ENCODE results near the gene TRIM32.
A peak's percentile ranks its signal among the peaks of the same experiment; 100 is the strongest.

TRIM32 gene

GRCh38 chr9:116691607-116692006 lies 4.5 kb downstream of the TRIM32 start:
- Mint-ChIP-seq H3K36me3 (ENCODE audit: low read depth) (peaks cover 10% of the 10 kb centered on the region), H3K9me3 (no peaks in the 10 kb centered on the region), H3K27me3 (ENCODE audit: low read depth) (no peaks in the 10 kb centered on the region), H3K27ac (no peak overlapping the region), H3K4me3 (no peak overlapping the region), H3K4me1 (ENCODE audit: low read depth) (peaks cover 45% of the 10 kb centered on the region)

- Mint-ChIP-seq H3K9me3 (no peaks in the 10 kb centered on the region), H3K4me3 (no peak overlapping the region), H3K27me3 (ENCODE audit: low read depth) (no peaks in the 10 kb centered on the region), H3K27ac (no peak overlapping the region), H3K4me1 (ENCODE audit: low read depth) (peaks cover 40% of the 10 kb centered on the region), H3K36me3 (ENCODE audit: low read depth) (peaks cover 16% of the 10 kb centered on the region)
Measured at GRCh38 chr9:116692616-116693015, 5.5 kb downstream of the TRIM32 start.

- H3K27ac Mint-ChIP-seq: no peak overlapping the region
- peaks cover 19% of the 10 kb centered on the region for H3K36me3 Mint-ChIP-seq (ENCODE audit: low read depth)
- H3K4me3 Mint-ChIP-seq: no peak overlapping the region
- H3K4me1 Mint-ChIP-seq (ENCODE audit: low read depth): peaks cover 33% of the 10 kb centered on the region
- H3K9me3 Mint-ChIP-seq: no peaks in the 10 kb centered on the region
- no peaks in the 10 kb centered on the region for H3K27me3 Mint-ChIP-seq (ENCODE audit: low read depth)
Measured at GRCh38 chr9:116693233-116693731, 6.2 kb downstream of the TRIM32 start.

- H3K27ac Mint-ChIP-seq: no peak overlapping the region
- H3K4me3 Mint-ChIP-seq: no peak overlapping the region
- no peaks in the 10 kb centered on the region for H3K9me3 Mint-ChIP-seq
- peaks cover 20% of the 10 kb centered on the region for H3K4me1 Mint-ChIP-seq (ENCODE audit: low read depth)
- H3K27me3 Mint-ChIP-seq (ENCODE audit: low read depth): no peaks in the 10 kb centered on the region
- H3K36me3 Mint-ChIP-seq (ENCODE audit: low read depth): peaks cover 31% of the 10 kb centered on the region
Measured at GRCh38 chr9:116694785-116695291, 7.7 kb downstream of the TRIM32 start.

GRCh38 chr9:116695438-116695837 lies 8.3 kb downstream of the TRIM32 start:
- Mint-ChIP-seq H3K27me3 (ENCODE audit: low read depth) (no peaks in the 10 kb centered on the region), H3K4me3 (no peak overlapping the region), H3K36me3 (ENCODE audit: low read depth) (peaks cover 37% of the 10 kb centered on the region), H3K4me1 (ENCODE audit: low read depth) (peaks cover 18% of the 10 kb centered on the region), H3K9me3 (no peaks in the 10 kb centered on the region), H3K27ac (no peak overlapping the region)

- H3K9me3 Mint-ChIP-seq: peaks cover 9% of the 10 kb centered on the region
- H3K27ac Mint-ChIP-seq: no peak overlapping the region
- no peak overlapping the region for H3K4me3 Mint-ChIP-seq
- H3K27me3 Mint-ChIP-seq (ENCODE audit: low read depth): no peaks in the 10 kb centered on the region
- peaks cover 25% of the 10 kb centered on the region for H3K4me1 Mint-ChIP-seq (ENCODE audit: low read depth)
- H3K36me3 Mint-ChIP-seq (ENCODE audit: low read depth): peaks cover 52% of the 10 kb centered on the region
Measured at GRCh38 chr9:116697362-116697761, 10.3 kb downstream of the TRIM32 start.

GRCh38 chr9:116697887-116698286 lies 10.8 kb downstream of the TRIM32 start:
- Mint-ChIP-seq H3K4me1 (ENCODE audit: low read depth) (peaks cover 24% of the 10 kb centered on the region), H3K4me3 (no peak overlapping the region), H3K36me3 (ENCODE audit: low read depth) (peaks cover 57% of the 10 kb centered on the region)

GRCh38 chr9:116700279-116700678 lies 13.2 kb downstream of the TRIM32 start:
- no peaks in the 10 kb centered on the region for H3K27me3 Mint-ChIP-seq (ENCODE audit: low read depth)
- H3K4me1 Mint-ChIP-seq (ENCODE audit: low read depth): peaks cover 20% of the 10 kb centered on the region
- H3K27ac Mint-ChIP-seq: no peak overlapping the region
- H3K4me3 Mint-ChIP-seq: no peak overlapping the region
- H3K9me3 Mint-ChIP-seq: peaks cover 9% of the 10 kb centered on the region
- H3K36me3 Mint-ChIP-seq (ENCODE audit: low read depth): peaks cover 57% of the 10 kb centered on the region

More at GRCh38 chr9:116697887-116698286, 10.8 kb downstream of the TRIM32 start:
- no peak overlapping the region for H3K27ac Mint-ChIP-seq
- H3K9me3 Mint-ChIP-seq: peaks cover 9% of the 10 kb centered on the region
- no peaks in the 10 kb centered on the region for H3K27me3 Mint-ChIP-seq (ENCODE audit: low read depth)

GRCh38 chr9:116700882-116701865 lies 14.1 kb downstream of the TRIM32 start:
- H3K36me3 Mint-ChIP-seq (ENCODE audit: low read depth): peaks cover 55% of the 10 kb centered on the region
- H3K27me3 Mint-ChIP-seq (ENCODE audit: low read depth): no peaks in the 10 kb centered on the region
- H3K4me3 Mint-ChIP-seq: peak overlapping the region; percentile 23
- H3K27ac Mint-ChIP-seq: peak overlapping the region; percentile 69
- peaks cover 20% of the 10 kb centered on the region for H3K4me1 Mint-ChIP-seq (ENCODE audit: low read depth)
- H3K9me3 Mint-ChIP-seq: peaks cover 9% of the 10 kb centered on the region

- H3K4me1 Mint-ChIP-seq (ENCODE audit: low read depth): peaks cover 20% of the 10 kb centered on the region
- H3K27me3 Mint-ChIP-seq (ENCODE audit: low read depth): no peaks in the 10 kb centered on the region
- peak overlapping the region; percentile 69 for H3K27ac Mint-ChIP-seq
- peaks cover 9% of the 10 kb centered on the region for H3K9me3 Mint-ChIP-seq
- H3K4me3 Mint-ChIP-seq: peak overlapping the region; percentile 23
- peaks cover 52% of the 10 kb centered on the region for H3K36me3 Mint-ChIP-seq (ENCODE audit: low read depth)
Measured at GRCh38 chr9:116701940-116702642, 15.0 kb downstream of the TRIM32 start.

- H3K4me1 Mint-ChIP-seq (ENCODE audit: low read depth): peaks cover 20% of the 10 kb centered on the region
- H3K9me3 Mint-ChIP-seq: peaks cover 9% of the 10 kb centered on the region
- H3K4me3 Mint-ChIP-seq: no peak overlapping the region
- H3K27me3 Mint-ChIP-seq (ENCODE audit: low read depth): no peaks in the 10 kb centered on the region
- H3K27ac Mint-ChIP-seq: no peak overlapping the region
- peaks cover 40% of the 10 kb centered on the region for H3K36me3 Mint-ChIP-seq (ENCODE audit: low read depth)
Measured at GRCh38 chr9:116703634-116704033, 16.5 kb downstream of the TRIM32 start.

- Mint-ChIP-seq H3K4me3 (no peak overlapping the region), H3K36me3 (ENCODE audit: low read depth) (peaks cover 34% of the 10 kb centered on the region), H3K27me3 (ENCODE audit: low read depth) (no peaks in the 10 kb centered on the region), H3K4me1 (ENCODE audit: low read depth) (peaks cover 20% of the 10 kb centered on the region), H3K27ac (no peak overlapping the region), H3K9me3 (peaks cover 9% of the 10 kb centered on the region)
Measured at GRCh38 chr9:116704470-116704869, 17.4 kb downstream of the TRIM32 start.

- H3K36me3 Mint-ChIP-seq (ENCODE audit: low read depth): peaks cover 23% of the 10 kb centered on the region
- H3K27me3 Mint-ChIP-seq (ENCODE audit: low read depth): no peaks in the 10 kb centered on the region
- H3K4me3 Mint-ChIP-seq: no peak overlapping the region
- peaks cover 20% of the 10 kb centered on the region for H3K4me1 Mint-ChIP-seq (ENCODE audit: low read depth)
- no peak overlapping the region for H3K27ac Mint-ChIP-seq
- H3K9me3 Mint-ChIP-seq: peaks cover 9% of the 10 kb centered on the region
Measured at GRCh38 chr9:116705531-116705930, 18.4 kb downstream of the TRIM32 start.

Data from T-helper 1 cell treated with Interleukin-12 subunit alpha and Interleukin-12 subunit beta and Interleukin-4 antibody, amounts not matched to agents 30 μg/mL and 1 μg/mL, for 36 hours (primary cell).